ENCODE results near the gene CCDC14. TPM values are rescaled to one million over a fixed set of nuclear protein-coding genes. Genes with fewer than 3 reads are reported as not detected.

CCDC14 gene
- total and polyA plus RNA-seq, 9 of the 15 experiments (the other 6 are each of a cell fraction or from before 2014, with no cell fraction given) = 18.6 to 107 (median 57.3) TPM

GRCh38 chr3:123939706-123940105, 21.3 kb downstream of the CCDC14 start:
- Histone ChIP-seq H3K4me2 (ENCODE audit: insufficient read depth, low read length) (no peak overlapping the region), H2AFZ (ENCODE audit: low read depth, low read length) (no peak overlapping the region), H3K27ac (ENCODE audit: extremely low read depth, low read depth, low read length) (no peak overlapping the region), H4K20me1 (replicated peaks; ENCODE audit: control insufficient read depth, insufficient read depth, low read length) (no peaks in the 10 kb centered on the region), H3K4me1 (replicated peaks in 1 of 2; ENCODE audit: control insufficient read depth in 2 of 2, insufficient read depth in 2 of 2, low read length in 2 of 2) (no peaks in the 10 kb centered on the region), H3K27me3 (ENCODE audit: control insufficient read depth in 2 of 2, insufficient read depth in 2 of 2, low read length in 2 of 2) (no peaks in the 10 kb centered on the region), H3K4me3 (no peak overlapping the region), H3K9me3 (replicated peaks; ENCODE audit: control insufficient read depth, insufficient read depth, low read depth, low read length) (no peaks in the 10 kb centered on the region), H3K36me3 (ENCODE audit: control insufficient read depth, insufficient read depth, low read length) (peaks cover 60% of the 10 kb centered on the region), H3K9me1 (ENCODE audit: control insufficient read depth, insufficient read depth, low read length) (no peaks in the 10 kb centered on the region), H3K79me2 (ENCODE audit: control insufficient read depth, insufficient read depth, low read length) (no peaks in the 10 kb centered on the region), H3K9ac (ENCODE audit: insufficient read depth in 1 of 2, low read depth in 2 of 2, low read length in 2 of 2) (no peak overlapping the region)
- ATAC-seq = no peak
- FAIRE-seq = no peak
- no TSS peak for BruUV-seq (replicated peaks)
- no peak for DNase-seq (ENCODE audit: extremely low read depth in 1 of 4, low spot score in 3 of 4)
- intact Hi-C loops (cut with micrococcal nuclease) = no loop called here
- whole genome bisulfite sequencing (ENCODE audit: insufficient coverage, low coverage, missing lambda C conversion rate) = 100% methylated on average over 2 of the region's 2 CpGs
- POLR2A ChIA-PET = no interaction called here
- TF ChIP-seq CGGBP1 (CRISPR knock-in tag; IDR thresholded peaks at IDR 0.05) (no peak), CHD4 (IDR thresholded peaks at IDR 0.05; ENCODE audit: insufficient read depth, insufficient replicate concordance, low read depth, low read length, poor library complexity, severe bottlenecking) (no peak), TOE1 (IDR thresholded peaks at IDR 0.05; ENCODE audit: borderline replicate concordance) (no peak), TOE1 (CRISPR knock-in tag; IDR thresholded peaks at IDR 0.05; ENCODE audit: borderline replicate concordance, low read depth) (no peak), ZNF23 (CRISPR knock-in tag; IDR thresholded peaks at IDR 0.05) (no peak), SMAD4 (CRISPR knock-in tag; conservative IDR thresholded peaks at IDR 0.05) (no peak), CBX2 (IDR thresholded peaks at IDR 0.05; ENCODE audit: insufficient read depth, low read length, poor library complexity, severe bottlenecking) (no peak), ZBTB49 (CRISPR knock-in tag; IDR thresholded peaks at IDR 0.05; ENCODE audit: borderline replicate concordance) (no peak), HIVEP1 (CRISPR knock-in tag; IDR thresholded peaks at IDR 0.05) (no peak), ZNF717 (CRISPR knock-in tag; IDR thresholded peaks at IDR 0.05) (no peak), LARP7 (IDR thresholded peaks at IDR 0.05) (no peak), NCOA4 (IDR thresholded peaks at IDR 0.05; ENCODE audit: partially characterized antibody) (no peak), PTRF (tag; IDR thresholded peaks at IDR 0.05) (no peak), ZBTB7A (IDR thresholded peaks at IDR 0.05; ENCODE audit: borderline replicate concordance, control insufficient read depth, low read depth, low read length) (no peak), NRF1 (conservative IDR thresholded peaks at IDR 0.05 in 1 of 2, IDR thresholded peaks at IDR 0.05 in 1 of 2) (no peak), SLC30A9 (CRISPR knock-in tag; IDR thresholded peaks at IDR 0.05) (no peak), ZNF232 (CRISPR knock-in tag; IDR thresholded peaks at IDR 0.05) (no peak), MNT (conservative IDR thresholded peaks at IDR 0.05) (no peak)
- TF ChIP-seq, protein P1, sequence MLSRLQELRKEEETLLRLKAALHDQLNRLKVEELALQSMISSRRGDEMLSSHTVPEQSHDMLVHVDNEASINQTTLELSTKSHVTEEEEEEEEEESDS (CRISPR knock-in tag; IDR thresholded peaks at IDR 0.05) = no peak
- in situ Hi-C loops (cut with MboI) = no loop called here
- CTCF ChIA-PET (ENCODE audit: low intra/inter-chr PET ratio) = no interaction called here
